ENCODE measurements around the gene KIF3A.

Gene KIF3A

GRCh38 chr5:132775476-132775961 lies 38.2 kb upstream of the KIF3A start:
- peak overlapping the region; percentile 84 for H3K4me3 ChIP-seq (ENCODE audit: low read length)
- peak; percentile 72 for DNase-seq (ENCODE audit: low read depth)
- TF ChIP-seq CTCF (conservative IDR thresholded peaks at IDR 0.05; ENCODE audit: low read depth, low read length), result no peak

GRCh38 chr5:132774896-132775295 lies 37.5 kb upstream of the KIF3A start:
- no peak for TF ChIP-seq CTCF (conservative IDR thresholded peaks at IDR 0.05; ENCODE audit: low read depth, low read length)
- DNase-seq (ENCODE audit: low read depth), result no peak
- H3K4me3 ChIP-seq (ENCODE audit: low read length), result peak overlapping the region; percentile 8

GRCh38 chr5:132774406-132774805 lies 37.1 kb upstream of the KIF3A start:
- TF ChIP-seq CTCF (conservative IDR thresholded peaks at IDR 0.05; ENCODE audit: low read depth, low read length), result no peak
- no peak overlapping the region for H3K4me3 ChIP-seq (ENCODE audit: low read length)
- DNase-seq (ENCODE audit: low read depth), result no peak

- DNase-seq (ENCODE audit: low read depth), result no peak
- TF ChIP-seq CTCF (conservative IDR thresholded peaks at IDR 0.05; ENCODE audit: low read depth, low read length), result no peak
- no peak overlapping the region for H3K4me3 ChIP-seq (ENCODE audit: low read length)
Measured at GRCh38 chr5:132773601-132774355, 36.4 kb upstream of the KIF3A start.

GRCh38 chr5:132773114-132773513 lies 35.8 kb upstream of the KIF3A start:
- no peak for DNase-seq (ENCODE audit: low read depth)
- no peak overlapping the region for H3K4me3 ChIP-seq (ENCODE audit: low read length)
- no peak for TF ChIP-seq CTCF (conservative IDR thresholded peaks at IDR 0.05; ENCODE audit: low read depth, low read length)

GRCh38 chr5:132772291-132773070 lies 35.1 kb upstream of the KIF3A start:
- no peak for DNase-seq (ENCODE audit: low read depth)
- no peak for TF ChIP-seq CTCF (conservative IDR thresholded peaks at IDR 0.05; ENCODE audit: low read depth, low read length)

More at GRCh38 chr5:132772291-132773070, 35.1 kb upstream of the KIF3A start:
- no peak overlapping the region for H3K4me3 ChIP-seq (ENCODE audit: low read length)
